GM12892 (cell line): ENCODE data around the gene RPTN. TPM values are rescaled to one million over a fixed set of nuclear protein-coding genes. Genes with fewer than 3 reads are reported as not detected.

Experiments used
- DNase-seq: peaks from one replicate; pipeline ENCODE4 v3.0.0; 2011; ENCODE audit not compliant: insufficient read length
- FAIRE-seq: peaks from 2 replicates; lab custom pipeline; 2011; peaks lifted over from hg19 to GRCh38; lab: Jason Lieb, UNC
- POLR2A ChIP-seq: IDR thresholded peaks from 2 replicates; pipeline ENCODE4 v1.6.1; 2011; ENCODE audit warnings: low read depth, low read length, control low read depth
- POLR2AphosphoS5 ChIP-seq: IDR thresholded peaks from 2 replicates; pipeline ENCODE4 v1.6.1; 2011; ENCODE audit warnings: low read depth, low read length, control low read depth
- TAF1 ChIP-seq: IDR thresholded peaks from 2 replicates; pipeline ENCODE4 v1.6.1; 2011; ENCODE audit warnings: low read depth, mild to moderate bottlenecking, control low read depth, low read length, borderline replicate concordance
- polyA plus RNA-seq: library from polyadenylated mRNA; unstranded; fragments of >200 nt; gene quantifications from one replicate; pipeline ENCODE4 v1.2.1, GENCODE V29; 2012; ENCODE audit warnings: missing spikeins, inconsistent platforms; ENCODE audit not compliant: missing spikeins

Gene RPTN
- polyA plus RNA-seq = not detected

- TF ChIP-seq POLR2AphosphoS5 = no peak
- no peak for TF ChIP-seq POLR2A
- no peak for TF ChIP-seq TAF1
- FAIRE-seq (no peak), DNase-seq (no peak)
Observed at GRCh38 chr1:152159144-152159543, at the start of gene RPTN. Gene RPTN (minus strand): TSS chr1:152159228. CDS start chr1:152157889, 1,339 bp downstream.

- FAIRE-seq = peak; percentile 14
- no peak for DNase-seq
- no peak for TF ChIP-seq TAF1
- TF ChIP-seq POLR2A = no peak
- TF ChIP-seq POLR2AphosphoS5 = no peak
Observed at GRCh38 chr1:152198982-152199381, 40.0 kb upstream of the RPTN start.

GRCh38 chr1:152197361-152197941 is 38.4 kb upstream of the RPTN start:
- FAIRE-seq = no peak
- TF ChIP-seq TAF1 (no peak), POLR2A (no peak), POLR2AphosphoS5 (no peak)

GRCh38 chr1:152191711-152192110 is 32.7 kb upstream of the RPTN start:
- TF ChIP-seq TAF1 (no peak), POLR2A (no peak), POLR2AphosphoS5 (no peak)
- DNase-seq (no peak), FAIRE-seq (no peak)

More at GRCh38 chr1:152197361-152197941, 38.4 kb upstream of the RPTN start:
- no peak for DNase-seq

GRCh38 chr1:152191260-152191659 is 32.2 kb upstream of the RPTN start:
- no peak for TF ChIP-seq TAF1
- FAIRE-seq (no peak), DNase-seq (no peak)

- FAIRE-seq = no peak
- no peak for TF ChIP-seq POLR2AphosphoS5
- DNase-seq = no peak
Observed at GRCh38 chr1:152190589-152190988, 31.6 kb upstream of the RPTN start.

- DNase-seq (no peak), FAIRE-seq (peak; percentile 88)
- TF ChIP-seq POLR2AphosphoS5 = no peak
- TF ChIP-seq TAF1 = no peak
- TF ChIP-seq POLR2A = no peak
Observed at GRCh38 chr1:152189657-152190442, 30.8 kb upstream of the RPTN start.

GRCh38 chr1:152188673-152189591 is 29.9 kb upstream of the RPTN start:
- no peak for TF ChIP-seq TAF1
- TF ChIP-seq POLR2AphosphoS5 = no peak
- TF ChIP-seq POLR2A = no peak
- DNase-seq (peak; percentile 20), FAIRE-seq (peak; percentile 84)

- DNase-seq (no peak), FAIRE-seq (no peak)
- TF ChIP-seq TAF1 (no peak), POLR2A (no peak), POLR2AphosphoS5 (no peak)
Observed at GRCh38 chr1:152186556-152187285, 27.7 kb upstream of the RPTN start.

GRCh38 chr1:152185544-152186391 is 26.7 kb upstream of the RPTN start:
- no peak for TF ChIP-seq POLR2A
- no peak for TF ChIP-seq POLR2AphosphoS5
- TF ChIP-seq TAF1 = no peak
- FAIRE-seq (peak; percentile 86), DNase-seq (no peak)

- TF ChIP-seq TAF1 = no peak
- no peak for TF ChIP-seq POLR2AphosphoS5
- no peak for TF ChIP-seq POLR2A
- FAIRE-seq (no peak), DNase-seq (no peak)
Observed at GRCh38 chr1:152182944-152183361, 23.9 kb upstream of the RPTN start.
